Upper lobe of left lung (tissue), 4 donors: ENCODE results near the gene SULT1A1.

Source experiments
- POLR2A ChIP-seq, 4 donors: fragments of 450-650 bp; IDR thresholded peaks; one replicate each; pipeline ENCODE4 v1.5.1; 2016 to 2017; ENCODE audit warnings: antibody characterized with exemption in 4 of 4, mild to moderate bottlenecking in 2 of 4
- POLR2AphosphoS5 ChIP-seq, 2 donors: sonication (generic); formaldehyde crosslinking; IDR thresholded peaks; one replicate each; pipeline ENCODE4 v1.5.1; 2017; ENCODE audit warnings: antibody characterized with exemption in 2 of 2
- TF ChIP-seq, protein P1 (sequence below), 6 experiments: fragments of 450-650 bp in 4 of 6; fragments of 200-600 bp in 2 of 6; sonication (generic) in 2 of 6; IDR thresholded peaks; one replicate each; pipeline ENCODE4 v1.5.1; 2016 to 2019; ENCODE audit warnings: antibody characterized with exemption in 6 of 6

DNA sequence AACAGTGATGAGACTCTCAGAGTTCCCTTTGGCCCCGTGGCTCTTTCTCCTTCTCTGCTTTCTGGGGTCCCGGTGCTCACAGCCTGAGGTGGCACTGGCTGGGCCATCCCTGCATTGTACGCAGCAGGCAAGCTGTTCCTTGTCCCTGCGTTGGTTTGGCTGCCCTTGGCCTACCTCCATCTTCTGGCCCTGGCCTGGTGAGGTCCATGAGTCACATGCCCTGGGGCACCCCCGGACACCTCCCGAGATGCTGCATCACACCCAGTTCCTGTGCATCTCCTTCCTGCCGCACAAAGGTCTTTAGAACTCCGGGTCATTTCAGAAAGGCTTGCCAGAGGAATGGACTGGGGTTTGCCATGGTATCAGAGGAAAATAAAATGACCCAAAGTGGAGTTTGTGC lies 22.5 kb downstream of the SULT1A1 start:
- TF ChIP-seq, protein P1, sequence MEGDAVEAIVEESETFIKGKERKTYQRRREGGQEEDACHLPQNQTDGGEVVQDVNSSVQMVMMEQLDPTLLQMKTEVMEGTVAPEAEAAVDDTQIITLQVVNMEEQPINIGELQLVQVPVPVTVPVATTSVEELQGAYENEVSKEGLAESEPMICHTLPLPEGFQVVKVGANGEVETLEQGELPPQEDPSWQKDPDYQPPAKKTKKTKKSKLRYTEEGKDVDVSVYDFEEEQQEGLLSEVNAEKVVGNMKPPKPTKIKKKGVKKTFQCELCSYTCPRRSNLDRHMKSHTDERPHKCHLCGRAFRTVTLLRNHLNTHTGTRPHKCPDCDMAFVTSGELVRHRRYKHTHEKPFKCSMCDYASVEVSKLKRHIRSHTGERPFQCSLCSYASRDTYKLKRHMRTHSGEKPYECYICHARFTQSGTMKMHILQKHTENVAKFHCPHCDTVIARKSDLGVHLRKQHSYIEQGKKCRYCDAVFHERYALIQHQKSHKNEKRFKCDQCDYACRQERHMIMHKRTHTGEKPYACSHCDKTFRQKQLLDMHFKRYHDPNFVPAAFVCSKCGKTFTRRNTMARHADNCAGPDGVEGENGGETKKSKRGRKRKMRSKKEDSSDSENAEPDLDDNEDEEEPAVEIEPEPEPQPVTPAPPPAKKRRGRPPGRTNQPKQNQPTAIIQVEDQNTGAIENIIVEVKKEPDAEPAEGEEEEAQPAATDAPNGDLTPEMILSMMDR (IDR thresholded peaks at IDR 0.05) = no peak
- no peak for TF ChIP-seq POLR2A (IDR thresholded peaks at IDR 0.05)
- no peak for TF ChIP-seq POLR2AphosphoS5 (IDR thresholded peaks at IDR 0.05)
